H1 (cell line): Measurements from ENCODE around the gene CNPY4. TPM values are rescaled to one million over a fixed set of nuclear protein-coding genes. Genes with fewer than 3 reads are reported as not detected.

ENCODE experiments used
- CTCF ChIA-PET: fragments of 300-600 bp; sonication (Branson Sonifier 250); formaldehyde crosslinking; loops from one replicate; lab custom pipeline; 2021; ENCODE audit not compliant: partially characterized antibody; lab: Charles Lee
- POLR2A ChIA-PET: fragments of 300-600 bp; sonication (Branson Sonifier 250); formaldehyde crosslinking; loops from one replicate; lab custom pipeline; 2021; ENCODE audit warnings: inconsistent platforms; ENCODE audit not compliant: partially characterized antibody; lab: Charles Lee
- DNase-seq, 2 experiments: peaks; one replicate each; pipeline versions ENCODE4 v3.0.0 to v3.0.0-alpha.2; 2010 to 2022; ENCODE audit warnings: low spot score in 2 of 2, low read depth in 1 of 2, mixed read lengths in 1 of 2
- FAIRE-seq: peaks from 2 replicates; lab custom pipeline; 2011; peaks lifted over from hg19 to GRCh38; lab: Jason Lieb, UNC
- H2AFZ ChIP-seq: 2 replicates; pipeline ENCODE4 v1.8.1; 2012; ENCODE audit warnings: low read length, inconsistent platforms
- H2AK5ac ChIP-seq: 2 replicates; pipeline ENCODE4 v1.6.1; 2013; ENCODE audit warnings: low read depth, low read length
- H2BK120ac ChIP-seq: replicated peaks from 2 replicates; pipeline ENCODE3; 2013; ENCODE audit warnings: low read depth, low read length, inconsistent platforms
- H2BK12ac ChIP-seq: 2 replicates; pipeline ENCODE4 v1.6.1; 2013; ENCODE audit warnings: low read depth, low read length
- H2BK15ac ChIP-seq: 2 replicates; pipeline ENCODE4 v1.6.1; 2013; ENCODE audit warnings: low read length
- H2BK20ac ChIP-seq: 2 replicates; pipeline ENCODE4 v1.6.1; 2013; ENCODE audit warnings: low read length
- H2BK5ac ChIP-seq: 2 replicates; pipeline ENCODE4 v1.6.1; 2013; ENCODE audit warnings: low read depth, low read length
- H3K14ac ChIP-seq: 2 replicates; pipeline ENCODE4 v1.6.1; 2013; ENCODE audit warnings: inconsistent platforms; ENCODE audit not compliant: insufficient read length
- H3K18ac ChIP-seq: 2 replicates; pipeline ENCODE4 v1.6.1; 2013; ENCODE audit warnings: low read length; ENCODE audit errors: extremely low read depth
- H3K23ac ChIP-seq: 2 replicates; pipeline ENCODE4 v1.6.1; 2013; ENCODE audit warnings: inconsistent platforms; ENCODE audit not compliant: insufficient read length
- H3K23me2 ChIP-seq: 2 replicates; pipeline ENCODE4 v1.6.1; 2013; ENCODE audit warnings: low read depth, low read length
- H3K27ac ChIP-seq: 2 replicates; pipeline ENCODE4 v1.6.1; 2011; ENCODE audit warnings: low read depth, low read length, inconsistent platforms
- H3K27me3 ChIP-seq, 4 experiments: replicated peaks in 1 of 4; 1 replicate in 1 of 4; 2 replicates in 3 of 4; pipeline versions ENCODE4 v1.6.1 to v1.8.1; 2011 to 2013; ENCODE audit warnings: low read length in 3 of 4, mild to moderate bottlenecking in 3 of 4, inconsistent platforms in 2 of 4, mixed read lengths in 2 of 4, moderate library complexity in 1 of 4; ENCODE audit not compliant: control insufficient read depth in 3 of 4, insufficient read depth in 3 of 4; ENCODE audit errors: extremely low read depth in 1 of 4
- H3K36me3 ChIP-seq, 4 experiments: 2 replicates each; pipeline versions ENCODE4 v1.6.1 to v1.8.1; 2011 to 2013; ENCODE audit warnings: mild to moderate bottlenecking in 4 of 4, low read length in 3 of 4, moderate library complexity in 2 of 4, control low read depth in 1 of 4, inconsistent platforms in 1 of 4; ENCODE audit not compliant: insufficient read depth in 4 of 4, control insufficient read depth in 2 of 4
- H3K4ac ChIP-seq: replicated peaks from 2 replicates; pipeline ENCODE3; 2013; ENCODE audit warnings: low read length, low read depth, mixed read lengths, inconsistent platforms; ENCODE audit not compliant: insufficient read length
- H3K4me1 ChIP-seq, 4 experiments: replicated peaks in 1 of 4; 1 replicate in 1 of 4; 2 replicates in 3 of 4; pipeline versions ENCODE4 v1.6.1 to v1.8.1; 2011 to 2013; ENCODE audit warnings: low read length in 3 of 4, inconsistent platforms in 2 of 4, mixed read lengths in 1 of 4; ENCODE audit not compliant: insufficient read depth in 4 of 4, control insufficient read depth in 3 of 4
- H3K4me2 ChIP-seq, 2 experiments: 2 replicates each; pipeline versions ENCODE4 v1.6.1 to v1.8.1; 2011 to 2013; ENCODE audit warnings: low read depth in 2 of 2, low read length in 2 of 2, control low read depth in 1 of 2, inconsistent platforms in 1 of 2, mild to moderate bottlenecking in 1 of 2; ENCODE audit not compliant: insufficient read depth in 1 of 2
- H3K4me3 ChIP-seq, 4 experiments: fragments of 200-600, 300-600 bp in 1 of 4; sonication (generic), shearing (Covaris generic), sonication (Bioruptor Twin) in 1 of 4; 2 replicates each; pipeline versions ENCODE4 v1.5.1 to v1.8.1; 2011 to 2016; ENCODE audit warnings: low read length in 4 of 4, low read depth in 3 of 4, control low read depth in 2 of 4, inconsistent platforms in 2 of 4, mild to moderate bottlenecking in 2 of 4, mixed read lengths in 1 of 4, moderate library complexity in 1 of 4; ENCODE audit not compliant: insufficient read depth in 2 of 4; ENCODE audit errors: extremely low read depth in 1 of 4
- H3K56ac ChIP-seq: replicated peaks from 2 replicates; pipeline ENCODE3; 2013; ENCODE audit warnings: low read depth, mild to moderate bottlenecking, mixed read lengths, low read length, inconsistent platforms; ENCODE audit not compliant: insufficient read length
- H3K79me1 ChIP-seq: 2 replicates; pipeline ENCODE4 v1.6.1; 2013; ENCODE audit warnings: low read depth, low read length, control low read depth
- H3K79me2 ChIP-seq, 2 experiments: 2 replicates each; pipeline versions ENCODE4 v1.6.1 to v1.8.1; 2012 to 2013; ENCODE audit warnings: low read length in 2 of 2, mild to moderate bottlenecking in 2 of 2, inconsistent platforms in 1 of 2; ENCODE audit not compliant: insufficient read depth in 2 of 2, control insufficient read depth in 1 of 2
- H3K9ac ChIP-seq, 4 experiments: replicated peaks in 1 of 4; 1 replicate in 1 of 4; 2 replicates in 3 of 4; pipeline versions ENCODE4 v1.6.1 to v1.8.1; 2011 to 2013; ENCODE audit warnings: low read depth in 3 of 4, low read length in 3 of 4, control low read depth in 2 of 4, mild to moderate bottlenecking in 2 of 4, moderate library complexity in 2 of 4, inconsistent platforms in 1 of 4; ENCODE audit errors: extremely low read depth in 1 of 4
- H3K9me3 ChIP-seq, 2 experiments: 2 replicates each; pipeline versions ENCODE4 v1.6.1 to v1.8.1; 2012 to 2013; ENCODE audit warnings: mild to moderate bottlenecking in 2 of 2, moderate library complexity in 2 of 2, control low read depth in 1 of 2, inconsistent platforms in 1 of 2, low read depth in 1 of 2, low read length in 1 of 2, mixed read lengths in 1 of 2; ENCODE audit not compliant: insufficient read depth in 2 of 2
- H4K20me1 ChIP-seq, 2 experiments: replicated peaks in 1 of 2; 2 replicates each; pipeline versions ENCODE3 to v1.8.1; 2011 to 2013; ENCODE audit warnings: inconsistent platforms in 2 of 2, low read length in 2 of 2, mild to moderate bottlenecking in 1 of 2; ENCODE audit not compliant: insufficient read depth in 2 of 2, control insufficient read depth in 1 of 2
- H4K5ac ChIP-seq: 2 replicates; pipeline ENCODE4 v1.6.1; 2013; ENCODE audit warnings: low read length, low read depth, mixed read lengths, inconsistent platforms; ENCODE audit not compliant: insufficient read length
- H4K8ac ChIP-seq: 2 replicates; pipeline ENCODE4 v1.8.0; 2013; ENCODE audit warnings: mild to moderate bottlenecking, moderate library complexity, low read length, inconsistent platforms; ENCODE audit not compliant: insufficient read depth; ENCODE audit errors: extremely low read depth
- H4K91ac ChIP-seq: replicated peaks from 2 replicates; pipeline ENCODE3; 2013; ENCODE audit warnings: low read length, mixed read lengths, inconsistent platforms; ENCODE audit not compliant: insufficient read length
- BCL11A ChIP-seq, 2 experiments: IDR thresholded peaks; one replicate each; pipeline ENCODE4 v1.6.1; 2011; ENCODE audit warnings: low read depth in 2 of 2, low read length in 2 of 2, mild to moderate bottlenecking in 2 of 2
- MAFK ChIP-seq: IDR thresholded peaks from 2 replicates; pipeline ENCODE4 v1.6.1; 2012; ENCODE audit warnings: low read depth, mild to moderate bottlenecking, improper control_type of control experiment, low read length
- POLR2A ChIP-seq, 2 experiments: IDR thresholded peaks; 1 replicate in 1 of 2; 2 replicates in 1 of 2; pipeline ENCODE4 v1.6.1; 2011; ENCODE audit warnings: low read depth in 2 of 2, low read length in 2 of 2, mild to moderate bottlenecking in 2 of 2; ENCODE audit errors: control extremely low read depth in 1 of 2
- RXRA ChIP-seq: IDR thresholded peaks from 2 replicates; pipeline ENCODE4 v1.6.1; 2011; ENCODE audit warnings: low read depth, mild to moderate bottlenecking, low read length, moderate library complexity; ENCODE audit not compliant: insufficient read depth
- WGBS, 2 experiments: shearing (Covaris generic) in 1 of 2; methylation state at CpG; one replicate each; pipeline versions ENCODE4 v1.1.6 to v1.1.7; 2013 to 2015; ENCODE audit warnings: low lambda C conversion rate in 2 of 2, mixed read lengths in 2 of 2, inconsistent platforms in 1 of 2, low coverage in 1 of 2, missing lambda C conversion rate in 1 of 2; ENCODE audit not compliant: insufficient replicate concordance in 2 of 2, insufficient coverage in 1 of 2, insufficient read length in 1 of 2; ENCODE audit errors: extremely low coverage in 1 of 2, missing lambda C conversion rate in 1 of 2; 5-methylcytosine and 5-hydroxymethylcytosine counted together
- polyA plus RNA-seq, 7 experiments: library from polyadenylated mRNA; depleted of rRNA in 3 of 7; stranded (reverse) in 5 of 7; unstranded in 2 of 7; fragments of >200 nt in 5 of 7; fragments of 200-250 nt in 2 of 7; gene quantifications; 1 replicate in 5 of 7; 2 replicates in 1 of 7; 4 replicates in 1 of 7; pipeline versions ENCODE4 v1.2.1 to v1.2.3, GENCODE V29; 2011 to 2013; ENCODE audit warnings: missing spikeins in 2 of 7, mixed read lengths in 2 of 7
- total RNA-seq: library from RNA; stranded (reverse); fragmentation: NEBNext Ultra II Directional; extraction: Animal tissue kit (Norgen Biotek cat#: 25700); gene quantifications from 2 replicates; pipeline ENCODE4 v1.2.1, GENCODE V29; 2021

CNPY4 gene
- total and polyA plus RNA-seq, 2 of the 8 experiments (the other 6 are each of a cell fraction or from before 2014, with no cell fraction given), result 10.2 to 15.3 TPM

DNA sequence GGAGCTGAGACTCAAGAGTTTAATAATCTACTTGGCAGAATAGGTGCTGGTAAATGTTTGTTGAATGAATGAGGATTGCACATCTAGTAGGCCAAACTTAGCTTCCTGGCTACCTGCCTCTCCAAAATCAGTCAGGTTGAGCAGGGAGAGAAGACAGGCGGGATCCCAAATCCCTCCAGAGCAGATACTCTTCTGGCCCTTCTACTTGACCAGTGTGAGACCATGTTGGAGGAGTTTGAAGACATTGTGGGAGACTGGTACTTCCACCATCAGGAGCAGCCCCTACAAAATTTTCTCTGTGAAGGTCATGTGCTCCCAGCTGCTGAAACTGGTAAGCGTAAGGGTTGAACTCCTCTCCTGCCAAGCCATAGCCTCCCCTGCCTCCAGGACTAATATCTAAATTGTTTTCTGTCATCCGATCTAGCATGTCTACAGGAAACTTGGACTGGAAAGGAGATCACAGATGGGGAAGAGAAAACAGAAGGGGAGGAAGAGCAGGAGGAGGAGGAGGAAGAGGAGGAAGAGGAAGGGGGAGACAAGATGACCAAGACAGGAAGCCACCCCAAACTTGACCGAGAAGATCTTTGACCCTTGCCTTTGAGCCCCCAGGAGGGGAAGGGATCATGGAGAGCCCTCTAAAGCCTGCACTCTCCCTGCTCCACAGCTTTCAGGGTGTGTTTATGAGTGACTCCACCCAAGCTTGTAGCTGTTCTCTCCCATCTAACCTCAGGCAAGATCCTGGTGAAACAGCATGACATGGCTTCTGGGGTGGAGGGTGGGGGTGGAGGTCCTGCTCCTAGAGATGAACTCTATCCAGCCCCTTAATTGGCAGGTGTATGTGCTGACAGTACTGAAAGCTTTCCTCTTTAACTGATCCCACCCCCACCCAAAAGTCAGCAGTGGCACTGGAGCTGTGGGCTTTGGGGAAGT, 5.1 kb downstream of the CNPY4 start:
- H3K27ac ChIP-seq, result no peak overlapping the region
- peaks cover 0 to 11% (median 0%) of the 10 kb centered on the region in 4 experiments; a peak in 2 of 7 replicates for H3K27me3 ChIP-seq
- H3K4me3 ChIP-seq, result no peak overlapping the region
- H3K4me1 ChIP-seq, result peaks cover 0 to 13% (median 1%) of the 10 kb centered on the region in 4 experiments; a peak in 4 of 7 replicates
- no peaks in the 10 kb centered on the region for H3K36me3 ChIP-seq
- 0 out of 2 replicates have a peak, but pooled peaks cover 2% of the 10 kb centered on the region for H3K79me1 ChIP-seq
- H3K23me2 ChIP-seq, result peaks cover 15% of the 10 kb centered on the region
- no peak overlapping the region for H2BK12ac ChIP-seq
- POLR2A ChIA-PET, result interaction anchor here (1.4 to 19.1 kb wide), 9 partner anchors 9 to 57 kb away, joined by 3 to 414 read pairs (median 4); partner anchors contain the start of genes AP4M1 and MCM7
- H2BK120ac ChIP-seq, result no peak overlapping the region
- 95% methylated on average over 4 of the region's 4 CpGs; no CpG with 5 or more reads in 1 of the 2 experiments for WGBS, 2 experiments
- H3K4me2 ChIP-seq, result no peak overlapping the region
- no peaks in the 10 kb centered on the region; a peak in 1 of 4 replicates for H3K79me2 ChIP-seq
- no peak overlapping the region for H4K91ac ChIP-seq
- H2BK15ac ChIP-seq, result no peak overlapping the region
- no peak overlapping the region for H3K9ac ChIP-seq
- no peak overlapping the region for H2AFZ ChIP-seq
- H2AK5ac ChIP-seq, result no peak overlapping the region
- H2BK5ac ChIP-seq, result no peak overlapping the region
- FAIRE-seq, result no peak
- no peaks in the 10 kb centered on the region for H3K9me3 ChIP-seq
- H4K8ac ChIP-seq, result no peak overlapping the region
- no peak overlapping the region for H3K18ac ChIP-seq
- H4K20me1 ChIP-seq, result no peaks in the 10 kb centered on the region
- no peak for DNase-seq
- TF ChIP-seq RXRA (no peak), MAFK (no peak), POLR2A (IDR thresholded peaks at IDR 0.05; ENCODE audit: control extremely low read depth in 1 of 2, low read depth in 2 of 2, low read length in 2 of 2) (peak in 1 of 2 experiments; percentile 42; a peak in 1 of 3 replicates), BCL11A (IDR thresholded peaks at IDR 0.05; ENCODE audit: low read depth in 2 of 2, low read length in 2 of 2) (no peak)
- no peak overlapping the region for H2BK20ac ChIP-seq
- H4K5ac ChIP-seq, result no peak overlapping the region
- no peak overlapping the region for H3K14ac ChIP-seq
- no peak overlapping the region for H3K4ac ChIP-seq
- no peak overlapping the region for H3K23ac ChIP-seq
- CTCF ChIA-PET, result interaction anchor here (0.7 to 5.3 kb wide), 7 partner anchors 8 to 63 kb away, joined by 3 to 24 read pairs (median 4); partner anchors contain the start of genes AP4M1 and MCM7
- no peak overlapping the region for H3K56ac ChIP-seq
